ENCODE data around the gene CLK1.

CLK1 gene

DNA sequence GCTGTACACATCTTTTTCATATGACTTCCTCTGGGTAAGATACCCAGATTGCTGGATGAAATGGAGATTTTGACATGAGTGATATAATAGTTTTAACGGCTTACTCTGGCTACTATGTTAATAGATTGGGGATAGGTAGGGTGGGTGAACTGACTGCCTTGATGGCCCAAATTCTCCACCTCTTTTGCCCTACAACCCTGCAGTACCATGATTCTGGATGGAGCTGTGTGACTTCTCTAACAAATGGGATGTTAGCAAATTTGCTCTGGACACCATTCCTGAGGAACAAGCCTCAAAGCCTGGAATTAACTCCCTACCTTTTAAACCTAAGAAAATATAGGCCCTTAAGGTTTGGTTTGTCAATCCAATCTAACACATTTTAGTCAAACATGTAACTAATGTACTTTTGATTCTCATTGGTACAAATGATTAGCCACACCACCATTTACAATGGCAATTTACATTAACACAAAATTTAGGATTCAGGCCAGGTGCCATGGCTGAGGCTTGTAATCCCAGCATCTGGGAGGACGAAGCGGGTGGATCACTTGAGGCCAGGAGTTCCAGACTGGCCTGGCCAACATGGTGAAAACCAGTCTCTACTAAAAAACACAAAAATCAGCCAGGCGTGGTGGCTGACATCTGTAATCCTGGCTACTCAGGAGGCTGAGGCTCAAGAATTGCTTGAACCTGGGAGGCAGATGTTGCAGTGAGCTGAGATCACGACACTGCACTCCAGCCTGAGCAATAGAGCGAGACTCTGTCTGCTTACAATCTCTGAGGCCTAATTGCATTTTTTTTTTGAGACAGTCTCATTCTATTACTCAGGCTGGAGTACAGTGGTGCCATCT is 12.8 kb downstream of the CLK1 start:
- Histone ChIP-seq H3K27me3 (ENCODE audit: control insufficient read depth in 1 of 2, insufficient read depth in 2 of 2, low read length in 2 of 2) (no peaks in the 10 kb centered on the region), H3K4me3 (ENCODE audit: low read depth in 1 of 2, low read length in 2 of 2) (no peak overlapping the region), H3K4me1 (ENCODE audit: control insufficient read depth in 1 of 2, insufficient read depth in 2 of 2, low read length in 2 of 2) (no peaks in the 10 kb centered on the region), H3K27ac (ENCODE audit: low read depth, low read length) (no peak overlapping the region), H3K9me3 (ENCODE audit: control insufficient read depth in 1 of 2, low read length in 2 of 2) (no peaks in the 10 kb centered on the region), H3K9ac (ENCODE audit: low read depth in 1 of 2, low read length in 2 of 2) (no peak overlapping the region), H3K36me3 (ENCODE audit: control insufficient read depth in 1 of 2, insufficient read depth in 2 of 2, low read length in 2 of 2) (peaks cover 42 to 58% of the 10 kb centered on the region in 2 donors)

DNA sequence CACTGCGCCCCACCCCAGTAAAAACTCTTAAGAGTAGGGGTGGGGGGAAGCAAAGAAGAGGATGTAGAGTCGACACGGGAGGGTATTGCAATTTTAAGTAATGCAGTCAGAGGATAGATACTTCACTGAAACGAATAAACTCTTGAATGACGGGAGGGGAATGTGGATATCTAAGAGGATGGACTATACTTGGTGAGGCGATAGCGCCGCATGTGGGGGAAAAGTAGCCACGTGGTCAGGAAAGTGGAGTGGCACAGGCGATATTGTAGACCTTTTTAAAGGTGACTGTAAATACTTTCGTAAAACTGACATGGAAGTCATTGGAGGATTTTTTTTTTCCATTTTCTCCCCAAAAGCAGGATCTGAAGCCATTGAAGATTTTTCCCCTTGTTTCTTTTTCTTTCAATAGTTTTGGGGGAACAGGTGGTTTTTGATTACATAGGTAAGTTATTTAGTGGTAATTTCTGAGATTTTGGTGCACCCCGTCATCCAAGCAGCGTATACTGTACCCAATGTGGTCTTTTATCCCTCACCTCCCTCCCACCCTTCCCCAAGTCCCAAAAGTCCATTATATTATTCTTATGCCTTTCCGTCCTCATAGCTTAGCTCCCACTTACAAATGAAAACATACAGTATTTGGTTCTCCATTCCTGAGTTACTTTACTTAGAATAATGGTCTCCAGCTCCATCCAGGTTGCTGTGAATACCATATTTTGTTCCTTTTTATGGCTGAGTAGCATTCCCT is 13.8 kb downstream of the CLK1 start:
- Histone ChIP-seq H3K4me1 (ENCODE audit: control insufficient read depth in 1 of 2, insufficient read depth in 2 of 2, low read length in 2 of 2) (no peaks in the 10 kb centered on the region), H3K9ac (ENCODE audit: low read depth in 1 of 2, low read length in 2 of 2) (no peak overlapping the region), H3K9me3 (ENCODE audit: control insufficient read depth in 1 of 2, low read length in 2 of 2) (no peaks in the 10 kb centered on the region), H3K27ac (ENCODE audit: low read depth, low read length) (no peak overlapping the region), H3K36me3 (ENCODE audit: control insufficient read depth in 1 of 2, insufficient read depth in 2 of 2, low read length in 2 of 2) (peaks cover 36 to 48% of the 10 kb centered on the region in 2 donors), H3K27me3 (ENCODE audit: control insufficient read depth in 1 of 2, insufficient read depth in 2 of 2, low read length in 2 of 2) (no peaks in the 10 kb centered on the region), H3K4me3 (ENCODE audit: low read depth in 1 of 2, low read length in 2 of 2) (no peak overlapping the region)

DNA sequence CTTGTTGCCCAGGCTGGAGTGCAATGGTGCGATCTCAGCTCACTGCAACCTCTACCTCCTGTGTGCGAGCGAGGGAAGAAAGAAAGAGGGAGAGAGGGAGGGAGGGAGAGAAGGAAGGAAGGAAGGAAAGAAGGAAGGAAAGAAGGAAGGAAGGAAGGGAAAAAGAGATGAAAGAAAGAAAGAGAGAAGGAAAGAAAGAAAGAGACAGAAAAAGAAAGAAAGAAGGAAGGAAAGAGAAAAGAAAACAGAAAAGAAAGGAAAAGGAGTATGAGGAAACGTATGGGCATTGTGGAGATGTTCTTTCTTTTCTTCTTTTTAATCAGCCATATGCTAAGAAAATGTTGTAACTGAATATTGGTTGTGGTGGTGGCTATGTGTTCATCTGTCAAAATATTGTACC is 16.5 kb downstream of the CLK1 start:
- no peak overlapping the region for H3K27ac ChIP-seq (ENCODE audit: low read depth, low read length)
- no peaks in the 10 kb centered on the region for H3K27me3 ChIP-seq (ENCODE audit: control insufficient read depth in 1 of 2, insufficient read depth in 2 of 2, low read length in 2 of 2)
- no peak overlapping the region for H3K4me3 ChIP-seq (ENCODE audit: low read depth in 1 of 2, low read length in 2 of 2)
- H3K4me1 ChIP-seq (ENCODE audit: control insufficient read depth in 1 of 2, insufficient read depth in 2 of 2, low read length in 2 of 2) = no peaks in the 10 kb centered on the region
- H3K36me3 ChIP-seq (ENCODE audit: control insufficient read depth in 1 of 2, insufficient read depth in 2 of 2, low read length in 2 of 2) = peaks cover 16 to 21% of the 10 kb centered on the region in 2 donors
- H3K9me3 ChIP-seq (ENCODE audit: control insufficient read depth in 1 of 2, low read length in 2 of 2) = no peaks in the 10 kb centered on the region
- no peak overlapping the region for H3K9ac ChIP-seq (ENCODE audit: low read depth in 1 of 2, low read length in 2 of 2)

DNA sequence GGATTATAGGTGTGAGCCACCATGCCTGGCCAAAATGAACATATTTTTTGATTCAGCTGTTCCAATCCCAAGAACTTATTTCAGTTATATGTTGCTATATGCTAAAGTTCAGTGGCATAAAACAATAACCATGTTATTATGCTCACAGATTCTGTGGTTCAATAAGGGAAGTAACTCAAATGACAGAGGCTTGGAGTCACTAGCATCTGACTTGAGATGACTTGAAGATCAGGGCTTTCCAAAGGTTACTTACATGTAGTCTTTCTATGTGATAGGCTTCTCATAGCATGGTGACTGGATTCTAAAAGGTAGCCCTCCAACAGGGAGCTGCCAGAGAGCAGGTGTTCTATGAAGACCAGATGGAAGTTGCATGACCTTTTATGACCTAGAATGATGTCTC is 17.2 kb downstream of the CLK1 start:
- H3K36me3 ChIP-seq (ENCODE audit: control insufficient read depth in 1 of 2, insufficient read depth in 2 of 2, low read length in 2 of 2) = peaks cover 9 to 14% of the 10 kb centered on the region in 2 donors
- no peaks in the 10 kb centered on the region for H3K9me3 ChIP-seq (ENCODE audit: control insufficient read depth in 1 of 2, low read length in 2 of 2)
- no peak overlapping the region for H3K27ac ChIP-seq (ENCODE audit: low read depth, low read length)
- H3K4me1 ChIP-seq (ENCODE audit: control insufficient read depth in 1 of 2, insufficient read depth in 2 of 2, low read length in 2 of 2) = no peaks in the 10 kb centered on the region
- H3K27me3 ChIP-seq (ENCODE audit: control insufficient read depth in 1 of 2, insufficient read depth in 2 of 2, low read length in 2 of 2) = no peaks in the 10 kb centered on the region
- H3K4me3 ChIP-seq (ENCODE audit: low read depth in 1 of 2, low read length in 2 of 2) = no peak overlapping the region
- no peak overlapping the region for H3K9ac ChIP-seq (ENCODE audit: low read depth in 1 of 2, low read length in 2 of 2)

DNA sequence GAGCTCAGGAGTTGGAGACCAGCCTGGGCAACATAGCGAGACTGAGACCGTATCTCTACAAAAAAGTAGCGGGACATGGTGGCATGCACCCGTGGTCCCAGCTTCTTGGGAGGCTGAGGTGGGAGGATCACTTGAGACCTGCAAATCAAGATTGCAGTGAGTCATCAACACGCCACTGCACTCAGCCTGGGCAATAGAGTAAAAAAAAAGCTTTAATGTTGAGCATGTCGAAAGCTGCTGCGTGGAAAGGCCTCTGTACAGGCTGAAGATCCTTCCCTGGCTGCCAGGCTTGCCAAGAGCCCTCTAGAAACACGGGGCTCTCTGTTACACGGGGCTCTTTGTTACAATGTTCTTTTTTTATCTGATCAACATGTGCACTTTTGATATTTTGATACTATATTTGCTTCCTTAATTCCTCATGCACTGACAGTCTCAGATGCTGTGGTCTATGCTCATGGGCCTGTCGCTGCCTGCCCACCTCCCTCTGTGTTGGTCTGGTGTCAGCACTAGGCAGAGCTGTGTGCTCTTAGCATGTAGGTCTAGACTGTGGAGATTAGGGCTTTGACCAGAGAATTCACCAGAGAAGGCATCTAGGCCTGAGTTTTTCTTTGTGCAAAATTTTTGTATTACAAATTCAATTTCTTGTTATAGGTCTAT is 18.7 kb downstream of the CLK1 start:
- no peak overlapping the region for H3K27ac ChIP-seq (ENCODE audit: low read depth, low read length)
- H3K36me3 ChIP-seq (ENCODE audit: control insufficient read depth in 1 of 2, insufficient read depth in 2 of 2, low read length in 2 of 2) = no peaks in the 10 kb centered on the region
- H3K4me1 ChIP-seq (ENCODE audit: control insufficient read depth in 1 of 2, insufficient read depth in 2 of 2, low read length in 2 of 2) = no peaks in the 10 kb centered on the region
- H3K9me3 ChIP-seq (ENCODE audit: control insufficient read depth in 1 of 2, low read length in 2 of 2) = no peaks in the 10 kb centered on the region
- H3K9ac ChIP-seq (ENCODE audit: low read depth in 1 of 2, low read length in 2 of 2) = no peak overlapping the region
- no peaks in the 10 kb centered on the region for H3K27me3 ChIP-seq (ENCODE audit: control insufficient read depth in 1 of 2, insufficient read depth in 2 of 2, low read length in 2 of 2)
- H3K4me3 ChIP-seq (ENCODE audit: low read depth in 1 of 2, low read length in 2 of 2) = no peak overlapping the region

DNA sequence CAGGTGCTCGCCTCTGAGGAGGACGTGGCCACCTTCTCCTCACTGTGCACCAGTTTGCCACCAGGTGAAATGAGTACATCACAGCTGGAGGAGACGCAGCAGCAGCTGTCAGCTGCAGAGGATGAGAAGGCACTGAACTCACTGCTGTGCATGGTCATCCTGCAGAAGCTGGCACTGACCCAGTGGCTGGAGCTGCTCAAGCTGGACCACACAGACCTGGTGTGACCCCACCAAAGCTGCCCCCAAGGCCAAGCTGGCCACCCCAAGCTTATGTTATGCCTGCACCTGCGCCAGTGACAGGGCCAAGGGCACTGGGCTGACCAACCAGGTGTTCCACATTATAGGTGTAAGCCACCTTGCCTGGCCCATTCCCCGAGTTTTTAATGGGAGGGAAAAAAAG is 19.3 kb downstream of the CLK1 start:
- H3K4me3 ChIP-seq (ENCODE audit: low read depth in 1 of 2, low read length in 2 of 2) = no peak overlapping the region
- H3K4me1 ChIP-seq (ENCODE audit: control insufficient read depth in 1 of 2, insufficient read depth in 2 of 2, low read length in 2 of 2) = no peaks in the 10 kb centered on the region
- no peaks in the 10 kb centered on the region for H3K9me3 ChIP-seq (ENCODE audit: control insufficient read depth in 1 of 2, low read length in 2 of 2)
- H3K9ac ChIP-seq (ENCODE audit: low read depth in 1 of 2, low read length in 2 of 2) = no peak overlapping the region
- no peaks in the 10 kb centered on the region for H3K27me3 ChIP-seq (ENCODE audit: control insufficient read depth in 1 of 2, insufficient read depth in 2 of 2, low read length in 2 of 2)
- H3K27ac ChIP-seq (ENCODE audit: low read depth, low read length) = no peak overlapping the region
- H3K36me3 ChIP-seq (ENCODE audit: control insufficient read depth in 1 of 2, insufficient read depth in 2 of 2, low read length in 2 of 2) = no peaks in the 10 kb centered on the region

DNA sequence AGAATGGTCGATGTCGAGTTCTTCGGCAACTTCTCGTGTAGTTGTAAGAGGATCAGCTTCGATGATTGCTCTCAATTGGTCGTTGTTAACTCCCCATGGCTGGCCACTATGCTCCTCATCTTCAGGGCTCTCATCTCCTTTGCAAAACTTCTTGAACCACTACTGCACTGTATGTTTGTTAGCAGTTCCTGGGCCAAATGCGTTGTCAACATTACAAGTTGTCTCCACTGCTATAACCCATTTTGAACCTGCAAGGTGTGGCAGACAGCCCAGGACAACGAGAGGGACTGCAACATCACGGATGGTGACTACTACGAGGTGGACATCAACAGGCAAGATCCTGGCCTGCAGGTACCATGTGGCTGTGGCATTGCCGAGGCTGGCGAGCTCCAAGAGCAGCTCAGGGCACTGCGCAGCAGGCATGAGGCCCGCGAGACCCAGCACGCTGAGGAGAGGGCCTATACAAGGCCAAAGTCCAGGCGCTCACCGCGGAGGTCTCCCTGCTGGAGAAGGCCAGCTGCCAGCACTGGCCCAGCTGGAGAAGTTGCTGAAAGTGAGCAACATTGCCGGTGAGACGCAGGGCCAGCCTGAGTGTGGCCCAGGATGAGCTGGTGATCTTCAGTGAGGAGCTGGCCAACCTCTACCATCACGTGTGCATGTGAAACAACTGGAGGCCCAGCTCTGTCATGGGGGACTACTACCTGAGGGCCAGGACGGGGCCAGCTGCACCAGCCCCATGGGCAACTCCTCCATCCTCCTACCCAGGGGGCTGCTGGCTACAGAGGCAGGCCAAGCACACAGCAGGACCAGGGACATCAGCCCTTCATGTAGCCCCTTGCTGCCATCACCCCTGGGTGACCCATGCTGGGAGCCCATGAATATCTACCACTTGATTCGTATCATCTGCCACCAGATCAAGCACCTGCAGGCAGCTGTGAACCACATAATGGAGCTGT is 20.2 kb downstream of the CLK1 start:
- H3K4me1 ChIP-seq (ENCODE audit: control insufficient read depth in 1 of 2, insufficient read depth in 2 of 2, low read length in 2 of 2) = no peaks in the 10 kb centered on the region
- H3K9me3 ChIP-seq (ENCODE audit: control insufficient read depth in 1 of 2, low read length in 2 of 2) = no peaks in the 10 kb centered on the region
- H3K9ac ChIP-seq (ENCODE audit: low read depth in 1 of 2, low read length in 2 of 2) = no peak overlapping the region
- H3K4me3 ChIP-seq (ENCODE audit: low read depth in 1 of 2, low read length in 2 of 2) = no peak overlapping the region
- H3K27ac ChIP-seq (ENCODE audit: low read depth, low read length) = no peak overlapping the region
- H3K27me3 ChIP-seq (ENCODE audit: control insufficient read depth in 1 of 2, insufficient read depth in 2 of 2, low read length in 2 of 2) = no peaks in the 10 kb centered on the region
- H3K36me3 ChIP-seq (ENCODE audit: control insufficient read depth in 1 of 2, insufficient read depth in 2 of 2, low read length in 2 of 2) = no peaks in the 10 kb centered on the region

DNA sequence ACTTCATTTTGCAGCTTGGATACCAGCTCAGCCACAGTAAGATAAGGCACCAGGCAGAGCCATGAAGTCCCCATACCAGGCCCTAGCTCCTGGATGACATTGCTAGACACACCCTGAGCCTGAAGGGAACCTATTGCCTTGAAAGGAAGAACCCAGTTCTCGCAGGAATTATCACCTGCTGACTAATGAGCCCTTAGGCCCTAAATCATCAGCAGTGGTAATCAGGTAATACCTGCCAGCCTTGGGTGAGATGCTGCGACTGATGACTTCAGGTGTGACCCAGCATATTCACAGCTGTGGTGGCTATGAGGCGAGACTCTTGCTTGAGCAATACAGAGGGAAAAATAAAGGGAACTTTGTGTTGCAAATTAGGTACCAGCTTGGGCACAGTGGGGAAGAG is 24.9 kb downstream of the CLK1 start:
- Histone ChIP-seq H3K27ac (ENCODE audit: low read depth, low read length) (no peak overlapping the region), H3K9ac (ENCODE audit: low read depth in 1 of 2, low read length in 2 of 2) (no peak overlapping the region), H3K36me3 (ENCODE audit: control insufficient read depth in 1 of 2, insufficient read depth in 2 of 2, low read length in 2 of 2) (no peaks in the 10 kb centered on the region), H3K9me3 (ENCODE audit: control insufficient read depth in 1 of 2, low read length in 2 of 2) (peaks cover 3 to 11% of the 10 kb centered on the region in 2 donors), H3K27me3 (ENCODE audit: control insufficient read depth in 1 of 2, insufficient read depth in 2 of 2, low read length in 2 of 2) (no peaks in the 10 kb centered on the region), H3K4me1 (ENCODE audit: control insufficient read depth in 1 of 2, insufficient read depth in 2 of 2, low read length in 2 of 2) (no peaks in the 10 kb centered on the region), H3K4me3 (ENCODE audit: low read depth in 1 of 2, low read length in 2 of 2) (no peak overlapping the region)

DNA sequence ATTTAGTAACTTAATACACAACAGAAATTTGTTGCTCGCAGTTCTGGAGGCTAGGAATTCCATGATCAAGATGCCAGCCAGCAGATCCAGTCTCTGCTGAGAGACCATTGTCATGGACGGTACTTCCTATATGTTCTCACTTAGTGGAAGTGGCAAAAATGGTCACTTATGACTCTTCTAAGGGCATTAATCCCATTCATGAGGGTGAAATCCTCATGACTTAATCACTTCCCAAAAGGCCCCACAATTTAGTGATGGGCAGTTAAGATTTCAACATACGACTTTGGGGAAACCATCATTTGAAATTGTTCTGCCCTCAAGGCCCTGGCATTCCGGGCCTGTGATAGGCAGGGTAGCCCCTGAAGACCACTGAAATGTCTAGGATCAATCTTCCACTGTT is 29.8 kb downstream of the CLK1 start:
- H3K27me3 ChIP-seq (ENCODE audit: control insufficient read depth in 1 of 2, insufficient read depth in 2 of 2, low read length in 2 of 2) = no peaks in the 10 kb centered on the region
- peaks cover 3 to 11% of the 10 kb centered on the region in 2 donors for H3K9me3 ChIP-seq (ENCODE audit: control insufficient read depth in 1 of 2, low read length in 2 of 2)
- H3K4me3 ChIP-seq (ENCODE audit: low read depth in 1 of 2, low read length in 2 of 2) = no peak overlapping the region
- no peaks in the 10 kb centered on the region for H3K36me3 ChIP-seq (ENCODE audit: control insufficient read depth in 1 of 2, insufficient read depth in 2 of 2, low read length in 2 of 2)
- H3K4me1 ChIP-seq (ENCODE audit: control insufficient read depth in 1 of 2, insufficient read depth in 2 of 2, low read length in 2 of 2) = no peaks in the 10 kb centered on the region
- H3K27ac ChIP-seq (ENCODE audit: low read depth, low read length) = no peak overlapping the region
- no peak overlapping the region for H3K9ac ChIP-seq (ENCODE audit: low read depth in 1 of 2, low read length in 2 of 2)

Data from duodenal mucosa (tissue), 2 donors.